HCT116 (cell line): ENCODE measurements around the gene RPL38. TPM values are rescaled to one million over a fixed set of nuclear protein-coding genes. Genes with fewer than 3 reads are reported as not detected.

Source experiments
- ATAC-seq: fragments of 200-7000 bp; cut with Tn5 transposase; 2 replicates; pipeline ENCODE4 v1.9.1; 2020; ENCODE audit warnings: mild to moderate bottlenecking, moderate library complexity
- BruUV-seq: library from RNA; stranded (reverse); fragments of 400-500 nt; replicated peaks from 2 replicates; lab custom pipeline; 2021; lab: Mats Ljungman, UMichigan
- CTCF ChIA-PET: fragments of 300-600 bp; sonication (Branson Sonifier 250); formaldehyde crosslinking; loops from one replicate; lab custom pipeline; 2021; ENCODE audit warnings: antibody characterized with exemption; lab: Charles Lee
- POLR2A ChIA-PET: fragments of 300-600, 350-600 bp; sonication (Branson Sonifier 250); formaldehyde crosslinking; loops from one replicate; lab custom pipeline; 2021; ENCODE audit warnings: antibody characterized with exemption; lab: Charles Lee
- RAD21 ChIA-PET, 2 experiments: fragments of 300-600 bp; sonication (Branson Sonifier 250); formaldehyde crosslinking; loops; one replicate each; lab custom pipeline; 2023; ENCODE audit warnings: low total read pairs in 2 of 2; ENCODE audit not compliant: uncharacterized antibody in 2 of 2, unreplicated experiment in 2 of 2, low non-redundant PET in 1 of 2; lab: Charles Lee
- DNase-seq: peaks from one replicate; pipeline ENCODE4 v3.0.0-alpha.2; 2010; ENCODE audit warnings: low read depth, low spot score
- H2AFZ ChIP-seq: fragments of 200-600 bp; shearing (Covaris generic), sonication (generic); 2 replicates; pipeline ENCODE4 v1.6.1; 2017; ENCODE audit warnings: low read depth, mixed run types, mixed read lengths, antibody characterized with exemption, low read length; ENCODE audit not compliant: poor library complexity, severe bottlenecking
- H3K27ac ChIP-seq: 2 replicates; pipeline ENCODE4 v1.5.1; 2012; ENCODE audit warnings: low read depth, low read length
- H3K27me3 ChIP-seq: fragments of 200-600 bp; sonication (generic); 2 replicates; pipeline ENCODE4 v1.6.1; 2016; ENCODE audit warnings: mixed run types, low read length, mixed read lengths; ENCODE audit not compliant: insufficient read depth
- H3K36me3 ChIP-seq, 2 experiments: fragments of 200-500 bp in 1 of 2; fragments of 200-600 bp in 1 of 2; sonication (Bioruptor generic) in 1 of 2; sonication (generic) in 1 of 2; 2 replicates each; pipeline versions ENCODE4 v1.5.1 to v1.6.1; 2014 to 2016; ENCODE audit warnings: low read length in 2 of 2, inconsistent platforms in 1 of 2, mixed read lengths in 1 of 2, mixed run types in 1 of 2; ENCODE audit not compliant: insufficient read depth in 2 of 2, control insufficient read depth in 1 of 2
- H3K4me1 ChIP-seq, 2 experiments: fragments of 200-600 bp in 1 of 2; sonication (generic) in 1 of 2; 2 replicates each; pipeline versions ENCODE4 v1.5.1 to v1.6.1; 2012 to 2017; ENCODE audit warnings: low read length in 2 of 2, inconsistent platforms in 1 of 2, mild to moderate bottlenecking in 1 of 2, mixed read lengths in 1 of 2, mixed run types in 1 of 2, moderate library complexity in 1 of 2; ENCODE audit not compliant: insufficient read depth in 2 of 2, control insufficient read depth in 1 of 2
- H3K4me2 ChIP-seq: fragments of 200-600 bp; sonication (generic); 2 replicates; pipeline ENCODE4 v1.6.1; 2017; ENCODE audit warnings: mixed run types, low read length, mixed read lengths
- H3K4me3 ChIP-seq, 2 experiments: fragments of 200-600 bp in 1 of 2; sonication (generic) in 1 of 2; replicated peaks in 1 of 2; 2 replicates each; pipeline ENCODE4 v1.5.1; 2011 to 2016; ENCODE audit warnings: low read length in 2 of 2, control low read depth in 1 of 2, low read depth in 1 of 2, mild to moderate bottlenecking in 1 of 2, mixed read lengths in 1 of 2, mixed run types in 1 of 2
- H3K79me2 ChIP-seq: fragments of 200-600 bp; sonication (generic); 2 replicates; pipeline ENCODE4 v1.6.1; 2017; ENCODE audit warnings: mild to moderate bottlenecking, mixed run types, low read length, moderate library complexity, mixed read lengths; ENCODE audit not compliant: insufficient read depth
- H3K9ac ChIP-seq: fragments of 200-600 bp; sonication (generic); 2 replicates; pipeline ENCODE4 v1.6.1; 2016; ENCODE audit warnings: low read length, mixed read lengths
- H3K9me2 ChIP-seq: fragments of 200-600 bp; sonication (generic), shearing (Covaris generic); 2 replicates; pipeline ENCODE4 v1.6.1; 2017; ENCODE audit warnings: mixed run types, mild to moderate bottlenecking, moderate library complexity; ENCODE audit not compliant: insufficient read depth
- H3K9me3 ChIP-seq, 2 experiments: fragments of 200-500 bp in 1 of 2; fragments of 200-600 bp in 1 of 2; sonication (Bioruptor generic) in 1 of 2; sonication (generic) in 1 of 2; 2 replicates each; pipeline ENCODE4 v1.6.1; 2014 to 2017; ENCODE audit warnings: low read length in 2 of 2, mixed read lengths in 2 of 2, inconsistent platforms in 1 of 2, low read depth in 1 of 2, mild to moderate bottlenecking in 1 of 2, mixed run types in 1 of 2, moderate library complexity in 1 of 2; ENCODE audit not compliant: control insufficient read depth in 1 of 2, insufficient read depth in 1 of 2
- H4K20me1 ChIP-seq: fragments of 200-600 bp; sonication (generic), shearing (Covaris generic); 2 replicates; pipeline ENCODE4 v1.6.1; 2017; ENCODE audit warnings: mixed run types, mild to moderate bottlenecking, moderate library complexity; ENCODE audit not compliant: insufficient read depth
- CTCF ChIP-seq, 3 experiments: fragments of 200-600 bp in 1 of 3; sonication (generic) in 1 of 3; IDR thresholded peaks in 2 of 3; conservative IDR thresholded peaks in 1 of 3; 2 replicates each; pipeline ENCODE4 v1.5.1; 2012 to 2017; ENCODE audit warnings: low read depth in 2 of 3, low read length in 2 of 3, antibody characterized with exemption in 1 of 3, borderline replicate concordance in 1 of 3, control low read depth in 1 of 3, mild to moderate bottlenecking in 1 of 3, mixed read lengths in 1 of 3, mixed run types in 1 of 3, moderate library complexity in 1 of 3; ENCODE audit not compliant: insufficient read depth in 1 of 3
- EZH2 ChIP-seq: fragments of 200-600 bp; sonication (generic); IDR thresholded peaks from 2 replicates; pipeline ENCODE4 v1.6.1; 2017; ENCODE audit warnings: antibody characterized with exemption, mixed run types
- RAD21 ChIP-seq: IDR thresholded peaks from 2 replicates; pipeline ENCODE4 v1.6.1; 2012; ENCODE audit warnings: low read depth, mild to moderate bottlenecking
- SP1 ChIP-seq: IDR thresholded peaks from 2 replicates; pipeline ENCODE4 v1.6.1; 2012; ENCODE audit warnings: low read depth
- SRF ChIP-seq: IDR thresholded peaks from 2 replicates; pipeline ENCODE4 v1.6.1; 2012; ENCODE audit warnings: low read depth
- YY1 ChIP-seq: IDR thresholded peaks from 2 replicates; pipeline ENCODE4 v1.6.1; 2011; ENCODE audit warnings: low read length, low read depth, moderate library complexity, mild to moderate bottlenecking; ENCODE audit not compliant: insufficient replicate concordance; ENCODE audit errors: extremely low read depth
- ZFX ChIP-seq: fragments of 450-650 bp; IDR thresholded peaks from 2 replicates; pipeline ENCODE4 v1.6.1; 2017
- ZNF274 ChIP-seq: fragments of 200-500 bp; sonication (Bioruptor generic); IDR thresholded peaks from 2 replicates; pipeline ENCODE4 v1.6.1; 2014; ENCODE audit warnings: mild to moderate bottlenecking, low read depth, low read length, inconsistent platforms
- intact Hi-C: fragments of 100-400 bp; cut with micrococcal nuclease; formaldehyde crosslinking; loops from 2 replicates; pipeline ENCODE4 v1.10.0; 2022
- total RNA-seq: library from RNA; stranded (reverse); gene quantifications from one replicate; pipeline ENCODE4 v1.2.1, GENCODE V29; 2021; ENCODE audit not compliant: unreplicated experiment
- TF ChIP-seq, protein P1 (sequence below): IDR thresholded peaks from 2 replicates; pipeline ENCODE4 v1.6.1; 2011; ENCODE audit warnings: mild to moderate bottlenecking, low read length, moderate library complexity; ENCODE audit not compliant: insufficient replicate concordance; ENCODE audit errors: extremely low read depth

RPL38 gene
- total RNA-seq, 1 experiment from 2014 or later, result 1,628 TPM

- Histone ChIP-seq H3K4me1 (peaks cover 2 to 19% of the 10 kb centered on the region in 2 experiments; a peak in 3 of 4 replicates), H3K9me2 (no peaks in the 10 kb centered on the region), H3K4me3 (no peak overlapping the region), H2AFZ (no peak overlapping the region), H3K36me3 (peaks cover 0 to 4% of the 10 kb centered on the region in 2 experiments; a peak in 1 of 4 replicates), H3K4me2 (no peak overlapping the region), H3K9me3 (no peaks in the 10 kb centered on the region), H4K20me1 (no peaks in the 10 kb centered on the region), H3K79me2 (no peaks in the 10 kb centered on the region; the same call in 1 of the 2 replicates), H3K9ac (no peak overlapping the region), H3K27ac (no peak overlapping the region), H3K27me3 (no peaks in the 10 kb centered on the region)
- ChIA-PET RAD21 (no interaction called here), POLR2A (interaction anchor here (2.5 kb wide), 1 partner anchor 8 kb away, joined by 8 read pairs; the partner anchor contains the start of gene TTYH2), CTCF (no interaction called here)
- intact Hi-C loops, result no loop called here
- no TSS peak for BruUV-seq
- no peak for DNase-seq
- TF ChIP-seq SP1 (no peak), SRF (no peak)
- ATAC-seq, result no peak
These were observed 17.7 kb downstream of the RPL38 start for GRCh38 chr17:74220946-74221818.

DNA sequence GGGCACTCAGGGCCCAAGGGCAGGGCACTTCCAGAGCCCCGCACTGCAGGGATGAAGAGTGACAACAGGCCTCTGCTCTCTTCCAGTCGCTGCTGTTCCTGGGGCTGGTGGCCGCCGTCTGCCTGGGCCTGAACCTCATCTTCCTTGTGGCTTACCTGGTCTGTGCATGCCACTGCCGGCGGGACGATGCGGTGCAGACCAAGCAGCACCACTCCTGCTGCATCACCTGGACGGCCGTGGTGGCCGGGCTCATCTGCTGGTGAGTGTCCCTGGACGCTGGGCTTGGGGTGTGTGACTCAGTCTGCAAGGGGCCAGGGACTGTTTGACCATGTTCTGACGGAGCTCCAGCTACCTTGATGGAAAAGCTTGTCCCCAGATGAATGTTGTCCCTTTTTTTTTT lies 18.9 kb downstream of the RPL38 start:
- no peaks in the 10 kb centered on the region for H4K20me1 ChIP-seq
- H3K4me2 ChIP-seq, result no peak overlapping the region
- ATAC-seq (no peak), DNase-seq (no peak)
- no peaks in the 10 kb centered on the region; the same call in 1 of the 2 replicates for H3K79me2 ChIP-seq
- ChIA-PET CTCF (no interaction called here), POLR2A (interaction anchor here (2.5 kb wide), 1 partner anchor 9 kb away, joined by 8 read pairs; the partner anchor contains the start of gene TTYH2)
- intact Hi-C loops, result no loop called here
- TF ChIP-seq EZH2, result no peak
- TF ChIP-seq, protein P1, sequence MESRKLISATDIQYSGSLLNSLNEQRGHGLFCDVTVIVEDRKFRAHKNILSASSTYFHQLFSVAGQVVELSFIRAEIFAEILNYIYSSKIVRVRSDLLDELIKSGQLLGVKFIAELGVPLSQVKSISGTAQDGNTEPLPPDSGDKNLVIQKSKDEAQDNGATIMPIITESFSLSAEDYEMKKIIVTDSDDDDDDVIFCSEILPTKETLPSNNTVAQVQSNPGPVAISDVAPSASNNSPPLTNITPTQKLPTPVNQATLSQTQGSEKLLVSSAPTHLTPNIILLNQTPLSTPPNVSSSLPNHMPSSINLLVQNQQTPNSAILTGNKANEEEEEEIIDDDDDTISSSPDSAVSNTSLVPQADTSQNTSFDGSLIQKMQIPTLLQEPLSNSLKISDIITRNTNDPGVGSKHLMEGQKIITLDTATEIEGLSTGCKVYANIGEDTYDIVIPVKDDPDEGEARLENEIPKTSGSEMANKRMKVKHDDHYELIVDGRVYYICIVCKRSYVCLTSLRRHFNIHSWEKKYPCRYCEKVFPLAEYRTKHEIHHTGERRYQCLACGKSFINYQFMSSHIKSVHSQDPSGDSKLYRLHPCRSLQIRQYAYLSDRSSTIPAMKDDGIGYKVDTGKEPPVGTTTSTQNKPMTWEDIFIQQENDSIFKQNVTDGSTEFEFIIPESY, result no peak
- no peak for TF ChIP-seq RAD21
- TF ChIP-seq ZFX, result no peak
- TF ChIP-seq CTCF (IDR thresholded peaks at IDR 0.05 in 2 of 3, conservative IDR thresholded peaks at IDR 0.05 in 1 of 3; ENCODE audit: borderline replicate concordance in 1 of 3, insufficient read depth in 1 of 3, low read depth in 2 of 3, low read length in 2 of 3), result no peak
- no peak for TF ChIP-seq ZNF274
- TF ChIP-seq YY1, result no peak
- TF ChIP-seq, all 23 proteins: peak for 0
- Histone ChIP-seq H3K27ac (no peak overlapping the region), H3K4me1 (peaks cover 2 to 19% of the 10 kb centered on the region in 2 experiments; a peak in 3 of 4 replicates), H2AFZ (no peak overlapping the region), H3K9me2 (no peaks in the 10 kb centered on the region), H3K9ac (no peak overlapping the region), H3K27me3 (no peaks in the 10 kb centered on the region), H3K36me3 (peaks cover 0 to 4% of the 10 kb centered on the region in 2 experiments; a peak in 1 of 4 replicates), H3K9me3 (no peaks in the 10 kb centered on the region), H3K4me3 (no peak overlapping the region)
- BruUV-seq, result no TSS peak
- RAD21 ChIA-PET, result no interaction called here
